Measurements from ENCODE around the gene ATP2B1.

- no peak for TF ChIP-seq MYC (IDR thresholded peaks at IDR 0.05; ENCODE audit: low read depth, low read length)
- TF ChIP-seq POLR2AphosphoS5 (IDR thresholded peaks at IDR 0.05; ENCODE audit: insufficient read depth, low read depth, low read length) = no peak
- TF ChIP-seq, protein P1, sequence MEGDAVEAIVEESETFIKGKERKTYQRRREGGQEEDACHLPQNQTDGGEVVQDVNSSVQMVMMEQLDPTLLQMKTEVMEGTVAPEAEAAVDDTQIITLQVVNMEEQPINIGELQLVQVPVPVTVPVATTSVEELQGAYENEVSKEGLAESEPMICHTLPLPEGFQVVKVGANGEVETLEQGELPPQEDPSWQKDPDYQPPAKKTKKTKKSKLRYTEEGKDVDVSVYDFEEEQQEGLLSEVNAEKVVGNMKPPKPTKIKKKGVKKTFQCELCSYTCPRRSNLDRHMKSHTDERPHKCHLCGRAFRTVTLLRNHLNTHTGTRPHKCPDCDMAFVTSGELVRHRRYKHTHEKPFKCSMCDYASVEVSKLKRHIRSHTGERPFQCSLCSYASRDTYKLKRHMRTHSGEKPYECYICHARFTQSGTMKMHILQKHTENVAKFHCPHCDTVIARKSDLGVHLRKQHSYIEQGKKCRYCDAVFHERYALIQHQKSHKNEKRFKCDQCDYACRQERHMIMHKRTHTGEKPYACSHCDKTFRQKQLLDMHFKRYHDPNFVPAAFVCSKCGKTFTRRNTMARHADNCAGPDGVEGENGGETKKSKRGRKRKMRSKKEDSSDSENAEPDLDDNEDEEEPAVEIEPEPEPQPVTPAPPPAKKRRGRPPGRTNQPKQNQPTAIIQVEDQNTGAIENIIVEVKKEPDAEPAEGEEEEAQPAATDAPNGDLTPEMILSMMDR (IDR thresholded peaks at IDR 0.05; ENCODE audit: extremely low read depth in 1 of 2, insufficient read depth in 1 of 2, low read depth in 1 of 2, low read length in 2 of 2) = no peak
- TF ChIP-seq POLR2A (IDR thresholded peaks at IDR 0.05; ENCODE audit: low read depth, low read length) = no peak
- no peak for TF ChIP-seq GATA2 (IDR thresholded peaks at IDR 0.05; ENCODE audit: insufficient read depth, insufficient read length, low read depth, low read length)
Observed at GRCh38 chr12:89540586-89540985, 168.1 kb downstream of the ATP2B1 start.

Measured in endothelial cell of umbilical vein (primary cell).